ACC112 (cell line): ENCODE data around the gene VSNL1.

Experiments used
- H2AFZ ChIP-seq: fragments of 200-600 bp; sonication (generic); one replicate; pipeline ENCODE4 v1.6.0; 2017; ENCODE audit warnings: antibody characterized with exemption, low read length; ENCODE audit not compliant: unreplicated experiment
- H3K27ac ChIP-seq: fragments of 200-600 bp; sonication (generic); 2 replicates; pipeline ENCODE4 v1.5.1; 2014; ENCODE audit warnings: low read depth, mild to moderate bottlenecking, antibody characterized with exemption, low read length, moderate library complexity
- H3K27me3 ChIP-seq: fragments of 200-600 bp; sonication (generic); 2 replicates; pipeline ENCODE4 v1.6.1; 2014; ENCODE audit warnings: mild to moderate bottlenecking, antibody characterized with exemption, low read length, moderate library complexity, mixed read lengths; ENCODE audit not compliant: insufficient read depth
- H3K36me3 ChIP-seq: fragments of 200-600 bp; sonication (generic); 2 replicates; pipeline ENCODE4 v1.6.1; 2016; ENCODE audit warnings: mild to moderate bottlenecking, antibody characterized with exemption, low read length, moderate library complexity, mixed read lengths; ENCODE audit not compliant: insufficient read depth
- H3K4me1 ChIP-seq: fragments of 200-600 bp; sonication (generic); one replicate; pipeline ENCODE4 v1.6.1; 2016; ENCODE audit warnings: low read length, mixed read lengths; ENCODE audit not compliant: insufficient read depth, unreplicated experiment, control insufficient read depth
- H3K4me3 ChIP-seq: fragments of 200-600 bp; sonication (generic); 2 replicates; pipeline ENCODE4 v1.5.1; 2014; ENCODE audit warnings: mild to moderate bottlenecking, low read depth, low read length
- H3K79me2 ChIP-seq: fragments of 200-600 bp; sonication (generic); one replicate; pipeline ENCODE4 v1.6.0; 2016; ENCODE audit warnings: low read length; ENCODE audit not compliant: control insufficient read depth, unreplicated experiment, insufficient read depth

VSNL1 gene

GRCh38 chr2:17646081-17646554 lies 105.6 kb downstream of the VSNL1 start:
- Histone ChIP-seq H2AFZ (no peak overlapping the region), H3K27ac (peak overlapping the region; percentile 55; the same call in 1 of the 2 replicates), H3K4me3 (no peak overlapping the region), H3K27me3 (no peaks in the 10 kb centered on the region), H3K79me2 (no peaks in the 10 kb centered on the region), H3K4me1 (peaks cover 33% of the 10 kb centered on the region), H3K36me3 (no peaks in the 10 kb centered on the region)

GRCh38 chr2:17646838-17647701 lies 106.6 kb downstream of the VSNL1 start:
- Histone ChIP-seq H3K4me1 (peaks cover 33% of the 10 kb centered on the region), H3K27me3 (no peaks in the 10 kb centered on the region), H3K79me2 (no peaks in the 10 kb centered on the region), H3K36me3 (no peaks in the 10 kb centered on the region), H3K4me3 (no peak overlapping the region), H3K27ac (no peak overlapping the region), H2AFZ (no peak overlapping the region)

GRCh38 chr2:17648581-17648980 lies 108.1 kb downstream of the VSNL1 start:
- no peaks in the 10 kb centered on the region for H3K27me3 ChIP-seq
- H3K36me3 ChIP-seq = no peaks in the 10 kb centered on the region
- H3K79me2 ChIP-seq = no peaks in the 10 kb centered on the region
- H3K27ac ChIP-seq = no peak overlapping the region
- H3K4me1 ChIP-seq = peaks cover 24% of the 10 kb centered on the region
- no peak overlapping the region for H3K4me3 ChIP-seq
- H2AFZ ChIP-seq = no peak overlapping the region

DNA sequence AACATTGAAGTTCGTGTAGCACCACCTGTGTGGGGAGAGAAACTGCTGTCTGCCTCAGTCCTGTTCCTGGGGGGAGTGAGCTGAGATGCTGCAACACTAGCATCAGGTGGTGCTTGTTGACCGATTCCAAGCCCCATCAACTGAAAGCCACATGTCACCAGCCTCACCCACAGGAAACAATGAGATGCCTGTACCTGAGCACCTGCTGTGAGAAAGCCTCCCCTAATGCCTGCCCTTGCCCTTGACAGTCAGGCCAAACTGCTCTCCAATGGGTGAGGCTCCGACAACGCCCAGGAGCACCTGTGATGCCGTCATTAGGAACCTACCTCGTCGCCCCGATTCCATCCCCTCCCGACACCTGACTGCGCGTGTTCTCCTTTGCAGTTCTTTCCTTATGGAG lies 108.5 kb downstream of the VSNL1 start:
- no peak overlapping the region for H3K27ac ChIP-seq
- H3K27me3 ChIP-seq = no peaks in the 10 kb centered on the region
- no peaks in the 10 kb centered on the region for H3K36me3 ChIP-seq
- no peak overlapping the region for H2AFZ ChIP-seq
- H3K4me1 ChIP-seq = peaks cover 22% of the 10 kb centered on the region
- no peak overlapping the region for H3K4me3 ChIP-seq
- no peaks in the 10 kb centered on the region for H3K79me2 ChIP-seq

- no peaks in the 10 kb centered on the region for H3K36me3 ChIP-seq
- no peaks in the 10 kb centered on the region for H3K27me3 ChIP-seq
- H3K27ac ChIP-seq = no peak overlapping the region
- H3K4me3 ChIP-seq = no peak overlapping the region
- H3K4me1 ChIP-seq = no peaks in the 10 kb centered on the region
- H2AFZ ChIP-seq = no peak overlapping the region
- no peaks in the 10 kb centered on the region for H3K79me2 ChIP-seq
Measured at GRCh38 chr2:17652681-17653394, 112.3 kb downstream of the VSNL1 start.

- no peaks in the 10 kb centered on the region for H3K27me3 ChIP-seq
- no peak overlapping the region for H3K4me3 ChIP-seq
- no peaks in the 10 kb centered on the region for H3K79me2 ChIP-seq
- H2AFZ ChIP-seq = no peak overlapping the region
- H3K27ac ChIP-seq = no peak overlapping the region
- H3K4me1 ChIP-seq = no peaks in the 10 kb centered on the region
- peaks cover 2% of the 10 kb centered on the region; the same call in 1 of the 2 replicates for H3K36me3 ChIP-seq
Measured at GRCh38 chr2:17657759-17658158, 117.3 kb downstream of the VSNL1 start.

DNA sequence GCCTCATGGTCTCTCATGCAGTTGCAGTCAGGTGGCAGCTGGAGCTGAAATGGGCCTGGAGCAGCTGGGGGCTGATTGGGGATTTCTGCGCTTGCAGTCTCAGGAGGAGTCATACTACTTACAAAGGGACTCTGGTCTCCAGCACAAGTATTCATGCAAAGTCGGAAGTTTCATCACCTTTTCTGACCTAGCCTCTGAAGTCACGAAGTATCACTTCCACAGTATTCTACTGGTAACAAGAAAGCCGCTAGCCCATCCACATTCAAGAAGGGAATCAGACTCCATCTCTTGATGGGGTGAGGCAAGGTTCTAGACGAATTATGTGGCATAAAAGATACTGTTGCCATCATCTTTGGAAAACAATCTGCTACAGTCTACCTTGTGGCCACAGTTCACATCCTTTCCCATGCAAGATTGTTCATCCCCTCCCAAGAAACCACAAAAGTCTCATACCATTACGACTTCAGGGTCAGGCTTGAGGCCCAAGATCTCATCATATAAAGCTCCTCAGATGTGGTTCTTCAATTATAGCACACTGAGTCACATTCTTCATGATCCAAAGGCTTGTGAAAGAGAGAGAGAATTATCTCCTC lies 117.9 kb downstream of the VSNL1 start:
- no peak overlapping the region for H2AFZ ChIP-seq
- no peaks in the 10 kb centered on the region for H3K4me1 ChIP-seq
- H3K4me3 ChIP-seq = no peak overlapping the region
- no peaks in the 10 kb centered on the region for H3K27me3 ChIP-seq
- H3K36me3 ChIP-seq = peaks cover 8% of the 10 kb centered on the region
- no peaks in the 10 kb centered on the region for H3K79me2 ChIP-seq
- no peak overlapping the region for H3K27ac ChIP-seq

- Histone ChIP-seq H2AFZ (no peak overlapping the region), H3K4me3 (no peak overlapping the region), H3K4me1 (no peaks in the 10 kb centered on the region), H3K27ac (no peak overlapping the region), H3K36me3 (peaks cover 9% of the 10 kb centered on the region), H3K79me2 (no peaks in the 10 kb centered on the region), H3K27me3 (no peaks in the 10 kb centered on the region)
Measured at GRCh38 chr2:17660219-17660618, 119.7 kb downstream of the VSNL1 start.

- no peak overlapping the region for H3K27ac ChIP-seq
- H3K4me1 ChIP-seq = no peaks in the 10 kb centered on the region
- H3K4me3 ChIP-seq = no peak overlapping the region
- H3K36me3 ChIP-seq = peaks cover 12% of the 10 kb centered on the region
- H3K27me3 ChIP-seq = no peaks in the 10 kb centered on the region
- H3K79me2 ChIP-seq = no peaks in the 10 kb centered on the region
- no peak overlapping the region for H2AFZ ChIP-seq
Measured at GRCh38 chr2:17661460-17661859, 121.0 kb downstream of the VSNL1 start.

GRCh38 chr2:17662723-17663122 lies 122.2 kb downstream of the VSNL1 start:
- H3K4me3 ChIP-seq = no peak overlapping the region
- no peaks in the 10 kb centered on the region for H3K79me2 ChIP-seq
- H3K27me3 ChIP-seq = no peaks in the 10 kb centered on the region
- no peaks in the 10 kb centered on the region for H3K4me1 ChIP-seq
- no peak overlapping the region for H2AFZ ChIP-seq
- H3K27ac ChIP-seq = no peak overlapping the region
- H3K36me3 ChIP-seq = peaks cover 12% of the 10 kb centered on the region
